Embryonic facial prominence (tissue), 1 donor: ENCODE results near the gene S100A2.
A peak's percentile ranks its signal among the peaks of the same experiment; 100 is the strongest.

Source experiments
- DNase-seq: peaks from one replicate; pipeline ENCODE4 v3.0.0-alpha.2; 2016; ENCODE audit errors: extremely low spot score

S100A2 gene

DNA sequence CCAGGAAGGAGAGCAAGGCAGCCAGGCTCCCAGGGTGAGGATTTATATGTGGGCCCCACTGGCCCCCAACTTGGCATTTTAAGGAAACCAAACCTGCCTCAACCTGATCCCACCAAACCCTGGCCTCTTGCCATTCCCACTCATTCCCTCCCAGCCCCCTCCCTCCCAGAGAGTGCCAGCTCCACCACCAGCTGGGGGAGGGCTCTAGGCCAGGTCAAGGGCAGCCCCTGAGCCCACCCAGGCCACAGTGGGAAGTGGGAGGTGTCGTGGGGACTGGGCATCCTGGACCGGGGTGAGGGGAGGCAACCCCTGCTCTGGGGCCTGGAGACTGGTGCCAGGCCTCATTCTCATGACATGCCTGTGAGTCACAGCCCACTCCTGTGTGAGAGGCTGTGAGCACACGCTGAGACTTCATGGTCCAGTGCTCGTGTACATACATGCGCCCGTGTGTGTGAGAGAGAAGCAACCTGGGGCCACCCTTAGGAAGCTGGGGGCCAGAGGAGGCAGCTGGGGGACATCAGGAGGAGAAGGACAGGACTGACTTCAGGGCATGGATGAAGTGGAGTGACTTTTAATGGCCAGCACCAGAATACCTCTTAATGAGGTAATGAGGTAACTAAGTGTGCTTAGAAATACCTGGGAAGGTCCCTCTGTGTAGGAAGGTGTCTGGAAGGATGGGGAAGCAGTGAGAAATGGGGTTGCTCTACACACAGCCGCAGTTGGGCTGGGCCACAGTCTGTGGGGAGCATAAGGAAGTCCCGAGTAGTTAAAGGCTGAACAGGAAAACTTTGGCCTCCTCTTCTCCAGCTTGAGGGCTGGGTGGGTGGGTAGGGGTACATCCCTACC, at the start of gene S100A2:
S100A2 (minus strand) TSS at position 316 of the 846 bp plus-strand sequence. CDS start 1,967 bp downstream, outside the sequence.
- DNase-seq, result no peak

DNA sequence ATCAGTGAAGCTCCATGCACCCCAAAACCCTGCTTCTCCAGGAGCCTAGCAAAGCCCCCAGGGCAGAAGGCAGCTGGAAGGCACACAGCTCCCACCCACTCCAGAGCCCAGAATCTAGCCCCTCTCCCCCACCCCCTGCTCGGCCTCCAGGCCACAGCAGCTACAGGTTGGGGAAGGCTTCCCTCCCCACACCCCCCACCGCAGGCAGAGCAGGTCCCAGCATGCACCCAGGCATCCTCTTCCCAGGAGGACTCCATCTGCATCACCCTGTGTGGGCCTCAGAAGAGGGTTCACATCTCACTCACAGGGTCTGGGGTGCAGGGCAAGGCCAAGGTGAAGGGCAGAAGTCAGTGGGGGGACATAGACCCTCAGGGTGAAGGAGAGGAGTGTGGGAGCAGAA, 49.8 kb upstream of the S100A2 start:
- DNase-seq, result peak; percentile 3

DNA sequence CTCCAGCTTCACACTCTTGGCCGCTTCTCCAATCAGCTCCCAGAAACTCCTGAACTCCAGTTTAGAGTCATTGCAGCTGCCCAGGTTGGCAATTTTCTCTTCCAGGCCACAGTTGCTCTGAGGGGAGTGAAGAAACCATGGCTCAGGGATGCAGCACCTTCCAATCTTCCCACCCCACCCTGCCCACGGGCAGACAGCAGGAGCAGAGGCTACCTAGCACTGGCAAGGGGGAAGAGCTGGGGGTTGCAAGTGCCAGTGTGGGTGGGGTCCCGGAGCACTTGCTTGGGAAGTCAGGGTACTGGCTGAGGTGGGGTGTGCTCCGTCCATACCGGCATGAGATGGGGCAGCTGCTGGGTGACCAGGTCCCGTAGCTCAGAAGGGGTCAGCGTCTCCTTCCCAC, 49.3 kb upstream of the S100A2 start:
- no peak for DNase-seq

DNA sequence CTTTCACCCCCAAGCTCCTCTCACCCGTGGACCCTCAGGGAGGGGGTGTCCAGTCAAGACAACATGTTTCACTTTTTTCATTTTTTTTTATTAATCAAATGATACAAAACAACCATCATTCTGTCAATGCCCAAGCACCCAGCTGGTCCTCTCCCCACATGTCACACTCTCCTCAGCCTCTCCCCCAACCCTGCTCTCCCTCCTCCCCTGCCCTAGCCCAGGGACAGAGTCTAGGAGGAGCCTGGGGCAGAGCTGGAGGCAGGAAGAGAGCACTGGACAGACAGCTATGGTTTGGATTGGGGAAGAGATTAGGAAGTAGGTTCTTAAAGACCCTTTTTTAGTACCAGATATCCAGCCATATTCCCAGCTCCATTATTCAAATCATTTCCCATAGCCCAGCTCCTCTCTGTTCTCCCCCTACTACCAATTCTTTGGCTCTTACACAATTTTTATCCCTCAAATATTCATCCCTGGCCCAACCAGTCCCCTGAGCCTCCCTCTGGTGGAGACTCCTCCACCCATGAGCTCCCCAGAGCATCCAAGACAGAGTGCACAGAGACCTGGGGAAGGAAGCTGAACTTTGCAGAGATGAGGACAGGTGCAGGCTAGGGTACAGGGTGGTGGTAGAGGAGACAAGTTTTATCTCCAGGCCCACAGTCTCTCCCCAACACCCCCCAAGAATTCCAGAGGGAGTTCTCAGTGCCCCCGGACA, 48.7 kb upstream of the S100A2 start:
- DNase-seq, result no peak

DNA sequence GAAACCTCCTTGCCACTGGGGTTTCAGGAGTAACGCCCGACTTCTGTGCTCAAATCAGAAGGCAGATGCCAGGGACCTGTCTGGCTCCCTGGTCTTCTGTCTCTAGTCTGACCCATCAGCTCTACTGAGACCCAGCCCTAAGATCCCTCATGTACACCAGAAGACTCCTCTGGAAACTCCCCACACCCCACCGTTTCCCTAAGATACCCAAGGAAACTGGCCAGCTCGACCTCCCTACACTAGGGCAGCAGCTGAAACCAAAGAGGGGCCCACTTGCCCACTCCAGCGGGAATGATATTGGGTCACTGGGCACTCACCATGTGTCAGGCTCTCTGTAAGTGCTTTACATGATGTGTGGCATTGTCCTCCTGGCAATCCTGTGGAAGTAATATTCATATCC, 47.8 kb upstream of the S100A2 start:
- no peak for DNase-seq

DNA sequence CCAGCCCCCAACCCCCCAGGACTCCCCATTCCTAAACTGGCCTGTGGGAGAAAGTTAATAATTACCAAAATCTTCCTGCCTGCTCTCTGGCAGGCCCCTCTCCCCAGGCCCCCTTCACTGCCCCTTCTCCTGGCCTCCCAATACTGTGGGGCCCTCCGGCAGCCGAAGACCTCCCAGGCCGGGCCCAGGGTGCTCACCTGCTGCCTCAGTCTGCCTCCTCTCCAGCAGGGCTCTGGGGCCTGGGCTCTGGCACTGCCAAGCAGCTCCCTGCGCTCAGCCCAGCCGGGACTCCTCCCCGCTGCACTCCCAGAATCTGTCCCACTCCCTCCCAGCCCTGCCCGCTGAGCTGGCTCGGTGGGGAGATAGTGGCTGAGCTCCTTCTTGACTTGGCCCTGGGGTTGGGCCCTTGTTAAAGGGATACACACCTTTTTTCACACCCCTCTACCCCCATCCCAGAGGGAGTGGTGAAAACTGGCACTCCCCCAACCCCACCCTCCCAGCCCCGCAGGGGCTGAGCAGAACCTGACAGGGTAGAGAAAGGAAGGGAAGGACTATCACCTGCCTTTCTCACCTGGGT, 47.2 kb upstream of the S100A2 start, which contains the start of gene S100A16:
S100A16 (minus strand) TSS at position 383 of the 577 bp plus-strand sequence. CDS start 4,986 bp downstream, outside the sequence.
- DNase-seq, result peak; percentile 37

DNA sequence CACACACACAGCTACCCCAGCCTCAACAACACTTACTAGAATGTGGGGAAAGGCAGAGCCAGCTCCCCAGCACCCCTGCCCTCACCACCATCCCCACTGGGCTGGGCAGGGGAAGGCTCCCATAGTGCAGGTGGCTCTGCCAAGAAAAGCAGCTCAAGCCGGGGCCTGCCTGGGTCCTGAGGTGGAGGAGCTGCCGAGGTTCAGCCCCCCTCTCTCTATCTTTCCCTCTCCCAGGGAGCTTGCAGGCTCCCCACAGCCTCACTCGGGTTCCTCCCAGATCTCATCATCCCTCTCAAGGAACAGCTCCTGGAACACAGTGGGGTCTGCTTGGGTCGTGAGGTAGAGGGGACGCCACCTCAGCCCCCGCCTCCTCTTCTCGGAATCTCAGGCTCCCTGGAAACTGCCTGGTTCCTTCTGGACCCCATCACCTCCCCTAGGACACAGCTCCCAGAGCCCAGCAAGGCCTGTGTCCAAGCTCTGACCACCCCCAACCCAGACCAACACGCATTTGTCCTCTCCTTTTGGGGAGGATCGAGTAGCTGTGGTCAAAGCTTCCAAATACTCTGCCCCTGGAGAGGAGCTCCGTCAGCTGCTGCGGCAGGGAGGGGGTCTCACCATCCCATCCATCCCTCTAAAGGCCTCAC, 46.6 kb upstream of the S100A2 start:
- peak; percentile 5 for DNase-seq

DNA sequence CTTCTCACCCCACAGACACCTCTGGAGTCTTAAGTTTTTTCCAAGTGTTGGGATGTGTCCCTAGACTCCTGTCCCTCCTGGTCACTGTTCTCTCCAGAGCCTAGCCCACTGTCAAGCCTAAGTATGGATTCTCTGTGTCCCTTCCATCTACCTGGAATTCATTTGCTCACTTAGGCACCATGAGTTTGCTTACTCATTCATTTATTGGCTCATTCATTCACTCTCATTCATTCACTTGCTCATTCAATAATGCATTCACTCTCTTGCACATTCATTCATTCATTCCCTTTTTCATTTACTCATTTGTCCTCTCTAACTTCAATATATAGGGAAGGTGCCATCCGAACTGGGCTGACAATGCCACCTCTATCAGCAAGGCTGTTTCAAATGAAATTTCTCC, 45.7 kb upstream of the S100A2 start:
- DNase-seq, result peak; percentile 3

DNA sequence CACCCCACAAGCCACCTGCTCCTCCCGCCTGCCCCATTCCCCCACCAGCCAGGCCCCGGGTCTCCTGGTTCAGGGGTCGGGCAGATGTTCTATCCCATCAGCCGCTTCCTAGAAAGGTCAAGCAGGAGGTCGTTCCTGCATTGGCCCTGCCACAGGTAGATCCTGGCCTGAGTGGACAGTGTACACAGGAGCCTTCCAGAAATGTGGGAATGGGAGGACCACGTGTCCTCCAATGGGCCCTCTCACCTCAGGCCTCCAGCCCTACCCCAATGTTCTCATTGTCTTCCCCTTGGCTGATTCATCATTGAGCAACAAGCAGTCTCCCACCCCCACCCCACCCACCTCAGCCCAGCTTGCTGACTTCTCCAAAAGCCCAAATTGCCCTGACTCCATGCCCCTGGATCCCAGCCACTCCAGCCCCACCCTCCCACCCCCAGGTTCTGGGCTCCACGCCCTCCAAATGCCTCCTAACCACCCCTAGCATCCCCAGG, 45.2 kb upstream of the S100A2 start:
- peak; percentile 2 for DNase-seq

DNA sequence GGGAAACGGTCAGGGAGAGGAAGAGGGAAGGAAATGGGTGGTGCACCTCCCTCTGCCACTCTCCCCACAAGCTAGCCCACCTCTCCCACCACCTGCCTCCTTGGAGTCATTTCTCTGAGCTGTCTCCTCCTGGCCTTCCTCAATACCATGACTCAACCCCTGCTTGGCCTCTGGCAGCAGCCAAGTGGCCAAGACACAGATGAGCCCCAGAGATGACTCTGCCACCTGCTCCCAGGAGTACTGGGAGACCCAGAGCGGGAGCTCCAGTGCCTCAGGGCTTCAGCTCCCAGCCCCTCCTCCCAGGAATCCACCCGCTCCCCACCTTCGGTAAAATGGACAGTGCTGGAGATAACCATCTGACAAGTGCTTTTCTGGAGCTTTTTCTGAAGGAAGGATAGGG, 44.7 kb upstream of the S100A2 start:
- peak; percentile 4 for DNase-seq

DNA sequence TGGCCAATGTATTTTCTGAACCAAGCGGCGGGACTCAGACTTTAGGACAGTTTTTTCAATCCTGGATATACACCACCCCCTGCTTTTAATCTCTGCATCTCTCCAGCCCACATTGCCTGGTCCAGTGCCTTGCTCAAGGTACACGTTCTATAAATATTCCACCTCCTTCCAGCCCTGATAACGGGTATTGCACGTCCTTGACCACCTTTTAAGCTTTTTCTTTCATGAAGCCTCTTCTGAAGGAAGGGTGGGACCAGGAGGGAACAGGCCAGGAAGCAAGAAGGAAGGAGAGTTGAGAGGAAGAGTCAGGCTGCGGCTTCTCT, 43.9 kb upstream of the S100A2 start:
- no peak for DNase-seq

DNA sequence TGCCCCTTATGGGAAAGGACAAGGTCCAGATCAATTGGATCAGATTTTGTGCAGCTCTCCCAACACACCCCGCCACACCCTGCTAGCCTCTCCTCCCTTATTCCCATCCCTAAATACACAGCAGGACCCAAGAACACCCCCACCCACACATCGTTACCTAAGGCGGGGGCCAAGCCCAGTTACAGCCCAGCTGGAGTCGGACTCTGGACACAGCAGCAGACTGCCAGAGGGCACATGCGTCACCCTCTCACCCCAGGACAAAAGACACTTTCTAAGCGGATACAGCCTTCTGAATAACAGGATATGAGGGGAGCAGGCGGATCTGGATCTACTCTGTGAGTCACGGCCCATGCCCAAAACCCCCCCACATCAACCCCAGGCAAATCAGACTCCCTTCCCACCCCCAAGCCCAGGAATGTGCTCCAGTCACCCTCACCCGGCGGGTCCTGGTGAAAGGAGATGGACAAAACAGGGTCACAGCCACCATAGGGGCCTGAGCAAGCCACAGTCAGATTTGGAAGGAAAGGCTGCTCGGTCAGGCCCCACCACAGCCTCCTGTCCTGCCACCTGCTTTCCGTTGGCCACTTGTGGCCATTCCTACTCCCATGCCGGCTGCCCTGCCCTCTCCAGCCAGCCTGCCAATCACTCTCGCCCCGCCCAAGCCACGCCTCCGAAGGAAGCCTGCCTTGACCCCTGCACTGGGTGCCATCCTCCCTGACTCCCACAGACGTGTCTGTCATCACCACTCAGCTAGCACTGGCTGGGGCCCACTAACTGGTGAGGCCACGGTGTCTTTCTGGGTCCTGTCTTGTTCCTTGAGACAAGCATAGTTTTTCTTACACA, 43.3 kb upstream of the S100A2 start:
- no peak for DNase-seq

DNA sequence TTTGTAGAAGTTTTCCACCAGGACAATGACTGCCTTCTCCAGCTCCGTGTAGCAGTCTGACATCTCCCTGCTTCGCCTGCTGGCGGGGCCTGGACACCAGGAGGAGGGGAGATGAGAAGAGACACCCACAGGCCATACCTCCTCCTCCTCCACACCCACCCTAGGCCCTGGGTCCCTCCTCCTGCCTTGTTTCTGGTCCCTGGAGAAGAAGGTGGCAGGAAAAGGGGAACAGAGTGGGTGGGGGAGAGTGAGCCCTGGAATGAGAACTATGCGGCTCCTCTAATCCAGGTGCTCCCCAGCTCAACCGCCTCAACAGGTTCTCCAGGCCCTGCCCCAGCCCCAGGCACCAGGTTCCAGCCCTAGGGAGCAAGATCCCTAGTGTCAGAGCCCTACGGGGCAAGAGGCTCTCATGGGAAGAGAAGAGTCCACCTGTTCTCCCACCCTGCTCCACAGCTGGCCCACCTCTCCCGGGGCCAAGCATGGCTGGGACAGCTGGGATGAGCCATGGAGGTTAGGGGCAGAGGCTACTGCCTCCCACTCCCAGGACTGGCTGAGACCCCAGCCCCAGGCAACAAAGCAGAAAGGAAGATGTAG, 42.5 kb upstream of the S100A2 start:
- DNase-seq, result no peak

DNA sequence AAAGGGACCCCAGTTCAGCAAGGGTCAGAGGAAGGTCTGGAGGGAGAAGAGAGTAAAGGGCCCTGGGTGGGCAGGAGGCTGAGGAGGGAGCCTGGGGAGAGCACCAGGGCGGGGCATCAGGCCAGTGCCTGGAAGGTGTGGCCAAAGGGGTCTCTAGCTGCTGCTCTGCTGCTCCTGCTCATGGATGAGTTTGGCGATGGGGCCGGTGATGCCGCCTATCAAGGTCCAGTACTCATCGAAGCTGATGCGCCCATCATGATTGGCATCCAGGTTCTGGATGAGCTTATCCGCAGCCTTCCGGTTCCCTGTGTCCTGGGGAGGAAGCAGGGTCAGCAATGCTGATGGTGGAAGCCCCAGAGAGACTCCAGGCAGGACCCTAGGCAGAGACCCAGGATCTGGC, 41.7 kb upstream of the S100A2 start:
- no peak for DNase-seq

DNA sequence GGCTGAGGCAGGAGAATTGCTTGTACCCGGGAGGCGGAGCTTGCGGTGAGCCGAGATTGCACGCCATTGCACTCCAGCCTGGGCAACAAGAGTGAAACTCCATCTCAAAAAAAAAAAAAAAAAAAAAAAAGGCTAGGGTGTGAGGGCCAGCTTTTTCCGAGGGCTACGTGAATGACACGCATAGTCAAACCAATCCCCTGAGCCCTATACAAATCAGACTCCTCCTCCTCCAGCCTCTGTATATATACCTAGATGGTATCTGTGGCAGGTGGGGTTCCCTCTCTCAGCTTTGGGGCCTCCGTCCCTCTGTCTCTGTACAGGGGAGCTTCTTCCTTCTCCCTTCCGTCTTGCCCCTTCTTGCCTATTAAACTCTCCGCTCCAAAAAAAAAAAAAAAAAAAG, 40.5 kb upstream of the S100A2 start:
- DNase-seq, result no peak

DNA sequence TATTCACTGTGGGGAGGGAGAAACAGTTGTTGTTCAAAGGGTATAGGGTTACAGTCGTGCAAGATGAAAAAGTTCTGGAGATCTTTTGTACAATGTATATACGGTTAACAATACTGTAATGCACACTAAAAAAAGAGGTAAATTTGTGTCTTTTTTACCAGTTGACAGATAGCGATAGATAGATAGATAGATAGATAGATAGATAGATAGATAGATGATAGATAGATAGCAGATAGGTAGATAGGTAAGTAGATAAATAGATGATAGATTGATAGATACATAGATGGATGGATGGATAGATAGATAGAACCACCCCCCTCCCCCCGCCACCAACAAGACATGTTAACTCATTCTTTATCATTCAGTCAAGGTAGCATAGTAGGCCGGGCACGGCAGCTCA, 37.1 kb upstream of the S100A2 start:
- no peak for DNase-seq

DNA sequence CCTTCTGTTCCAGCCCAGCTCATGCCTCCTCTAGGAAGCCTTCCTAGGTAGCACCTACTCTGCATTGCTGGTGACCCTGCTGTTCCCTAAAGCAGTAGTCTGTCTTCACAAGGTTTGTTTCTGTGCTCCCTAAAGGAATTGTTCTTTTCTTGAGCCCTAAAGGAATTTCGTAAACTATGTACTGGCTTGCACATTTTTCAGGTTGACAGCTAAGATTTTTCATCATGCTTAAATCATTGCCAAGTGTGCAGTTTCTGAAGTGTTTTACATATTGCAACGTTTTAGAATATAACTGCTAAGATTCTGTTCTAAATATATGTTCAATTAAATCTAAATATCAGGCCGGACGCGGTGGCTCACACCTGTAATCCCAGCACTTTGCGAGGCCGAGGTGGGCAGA, 34.2 kb upstream of the S100A2 start:
- DNase-seq, result no peak

DNA sequence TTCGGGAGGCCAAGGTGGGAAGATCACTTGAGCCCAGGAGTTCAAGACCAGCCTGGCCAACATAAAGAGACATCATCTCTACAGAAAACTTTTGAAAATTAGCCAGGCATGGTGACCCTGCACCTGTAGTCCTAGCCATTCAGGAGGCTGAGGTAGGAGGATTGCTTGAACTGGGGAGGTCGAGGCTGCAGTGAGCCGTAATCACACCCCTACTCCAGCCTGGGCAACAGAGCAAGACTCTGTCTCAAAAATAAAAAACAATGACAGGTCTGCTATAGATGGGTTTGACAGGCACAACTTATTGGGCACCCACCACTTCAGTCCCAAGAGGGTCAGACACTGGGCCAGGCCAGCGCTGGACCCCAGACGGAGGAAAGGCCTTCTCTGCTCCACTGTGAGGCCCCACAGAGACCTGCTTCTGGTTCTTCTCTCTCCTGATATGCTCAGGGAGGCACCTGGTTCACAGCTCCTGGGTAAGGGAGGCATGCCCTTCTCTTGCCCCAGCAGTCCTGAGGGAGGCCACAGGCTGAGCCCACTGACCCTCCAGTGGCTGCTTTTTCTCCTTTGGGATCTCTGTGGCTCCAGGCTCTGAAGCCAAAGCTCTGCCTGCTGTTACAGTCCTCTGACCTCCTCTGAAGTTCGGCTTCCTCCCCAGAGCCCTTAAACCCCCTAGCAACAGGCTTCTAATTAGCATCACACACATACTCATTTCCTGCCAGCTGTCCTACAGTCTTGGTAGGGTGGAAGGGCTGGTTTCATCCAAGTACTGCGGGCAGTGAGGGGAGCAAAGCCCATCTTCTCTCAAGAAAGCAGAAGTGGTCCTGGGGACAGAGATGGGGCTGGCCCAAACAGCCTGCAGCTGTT, 32.9 kb upstream of the S100A2 start:
- DNase-seq, result no peak

DNA sequence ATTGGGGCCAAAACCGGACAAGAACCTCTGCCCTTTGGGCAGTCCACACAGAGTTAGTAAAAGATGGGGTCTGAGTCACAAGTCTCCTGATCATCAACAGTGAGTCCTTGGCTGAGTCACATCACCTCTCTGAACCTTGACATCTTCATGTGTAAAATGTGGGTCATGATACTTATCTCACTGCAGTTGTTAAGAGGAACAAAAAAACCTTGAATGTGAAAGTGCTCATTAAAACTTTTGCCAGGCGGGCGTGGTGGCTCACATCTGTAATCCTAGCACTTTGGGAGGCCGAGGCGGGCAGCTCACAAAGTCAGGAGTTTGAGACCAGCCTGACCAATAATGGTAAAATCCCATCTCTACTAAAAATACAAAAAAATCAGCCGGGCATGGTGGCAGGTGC, 31.6 kb upstream of the S100A2 start:
- DNase-seq, result no peak

DNA sequence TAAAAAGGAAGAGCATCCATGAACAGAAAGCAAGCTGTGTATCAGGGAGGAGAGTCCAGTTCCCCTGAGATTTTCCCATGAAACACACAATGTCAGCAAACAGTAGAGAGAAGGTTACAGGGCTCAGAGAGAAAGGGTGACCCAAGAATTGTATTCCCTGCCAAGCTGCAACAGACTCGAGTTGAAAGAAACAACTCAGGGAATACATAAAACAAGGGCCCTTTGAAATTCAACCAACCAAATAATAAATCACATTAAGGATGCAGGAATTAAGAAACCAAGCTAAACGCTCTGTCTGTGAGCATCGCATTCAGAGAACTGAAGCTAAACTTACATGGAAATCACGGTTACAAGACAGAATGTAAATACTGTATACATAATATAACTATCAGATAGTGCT, 27.1 kb upstream of the S100A2 start:
- DNase-seq, result no peak
